GM13977 (cell line): ENCODE measurements around the gene RAPGEF1.

Source experiments
- DNase-seq: peaks from one replicate; pipeline ENCODE4 v3.0.0; 2012; ENCODE audit warnings: low spot score
- CTCF ChIP-seq: IDR thresholded peaks from 2 replicates; pipeline ENCODE4 v1.5.1; 2012; ENCODE audit warnings: mild to moderate bottlenecking, control low read depth; ENCODE audit not compliant: insufficient read depth; ENCODE audit errors: extremely low read depth, missing control alignments
- in situ Hi-C: fragments of 300-500 bp; cut with MboI; formaldehyde crosslinking; loops from one replicate; pipeline ENCODE4 v1.12.0; 2022; ENCODE audit warnings: low sequenced_read_pairs, low pct_unique_long_range_greater_than_20kb, mixed read lengths, inconsistent platforms; ENCODE audit not compliant: unreplicated experiment

RAPGEF1 gene

DNA sequence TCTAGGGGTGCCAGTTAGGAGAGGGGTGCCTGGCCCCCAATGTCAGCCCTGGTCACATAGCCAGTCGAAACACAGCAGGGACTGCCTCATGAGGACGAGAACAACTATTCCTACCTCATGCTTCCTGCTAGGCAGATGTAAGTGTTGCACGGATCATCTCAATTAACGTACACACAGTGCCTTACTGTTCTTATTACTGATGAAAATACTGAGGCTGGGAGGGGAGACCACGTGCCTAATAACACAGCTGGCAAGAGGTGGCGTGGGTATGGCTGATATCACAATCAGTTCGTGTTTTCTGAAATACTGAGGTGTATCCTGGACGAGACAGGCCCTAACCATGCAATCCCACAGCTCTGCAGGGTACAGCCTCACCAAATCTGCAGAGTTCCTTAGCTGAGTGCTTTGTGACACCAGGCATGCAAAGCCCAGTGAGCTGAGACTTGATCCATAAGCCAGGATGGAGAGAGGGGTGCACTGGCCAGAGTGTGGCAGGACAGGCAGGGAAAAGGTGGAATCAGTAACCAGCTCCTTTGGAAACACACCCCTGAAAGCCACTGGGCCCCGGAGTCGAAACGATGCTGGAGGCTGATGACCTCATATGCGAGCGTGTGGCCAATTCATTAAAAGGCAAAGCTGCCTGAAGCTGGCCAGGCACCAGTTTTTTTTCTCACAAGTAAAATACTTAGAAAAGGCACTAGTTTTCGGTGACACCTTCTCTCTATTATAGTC lies 130.6 kb downstream of the RAPGEF1 start:
- in situ Hi-C loops = no loop called here
- no peak for TF ChIP-seq CTCF
- no peak for DNase-seq

DNA sequence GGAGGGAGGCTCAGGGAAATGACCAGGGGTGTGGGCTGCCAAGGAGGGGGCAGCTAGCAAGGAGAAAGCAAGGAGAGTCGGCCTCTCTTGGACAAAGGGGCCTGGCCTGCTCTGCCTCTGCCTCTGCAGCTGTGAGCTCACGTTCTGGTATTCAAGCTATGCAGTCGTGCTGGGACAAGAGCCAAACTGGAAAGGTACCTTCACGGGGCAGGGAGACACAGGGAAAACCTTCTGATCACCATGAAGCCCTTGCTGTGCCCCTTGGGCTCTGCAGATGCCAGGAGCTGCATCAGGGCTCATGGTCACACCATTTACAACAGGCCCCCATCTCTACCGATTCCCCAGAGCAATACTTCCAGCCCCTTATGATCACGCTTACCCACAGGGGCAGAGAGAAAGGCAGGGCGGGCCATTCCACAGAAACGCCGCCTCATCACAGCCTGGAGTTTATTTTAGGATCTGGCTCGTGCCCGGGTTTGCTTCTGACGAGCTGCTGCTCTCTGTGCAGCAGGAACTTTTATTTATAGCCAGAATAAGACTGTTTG lies 131.3 kb downstream of the RAPGEF1 start:
- in situ Hi-C loops = no loop called here
- no peak for DNase-seq
- TF ChIP-seq CTCF = no peak

GRCh38 chr9:131607591-131607990 lies 132.3 kb downstream of the RAPGEF1 start:
- in situ Hi-C loops = no loop called here
- TF ChIP-seq CTCF = no peak
- DNase-seq = no peak

DNA sequence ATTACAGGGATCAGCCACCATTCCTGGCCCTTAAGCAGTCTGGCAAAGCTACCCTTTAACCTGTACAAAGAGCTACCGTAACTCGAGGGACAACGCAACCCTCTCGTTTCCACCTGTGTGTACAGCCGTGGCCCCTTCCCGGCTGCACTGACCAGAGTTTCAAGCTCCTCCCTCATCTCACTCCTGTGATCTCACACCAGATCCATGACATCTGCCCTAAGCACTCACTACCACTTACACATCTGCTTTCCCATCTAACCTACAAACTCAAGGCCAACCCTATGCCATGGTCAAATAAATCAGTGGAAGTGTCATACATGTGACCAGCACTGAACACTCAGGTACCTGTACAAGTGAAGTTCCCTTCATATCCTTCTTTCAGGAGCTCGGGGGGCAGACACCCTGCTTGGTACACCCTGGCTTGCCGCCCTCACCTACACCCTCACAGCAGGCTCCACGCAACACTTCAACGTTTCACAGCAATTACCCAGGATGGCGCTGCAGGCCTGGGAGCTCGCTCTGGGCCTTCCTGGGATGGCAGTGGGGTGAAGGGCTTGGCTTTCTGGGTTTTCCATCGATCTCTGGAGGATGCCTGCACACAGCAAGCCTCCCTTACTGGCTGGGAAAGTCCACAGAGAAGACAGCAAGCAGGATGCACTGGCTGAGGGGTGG lies 132.8 kb downstream of the RAPGEF1 start:
- TF ChIP-seq CTCF = no peak
- in situ Hi-C loops = no loop called here
- no peak for DNase-seq

DNA sequence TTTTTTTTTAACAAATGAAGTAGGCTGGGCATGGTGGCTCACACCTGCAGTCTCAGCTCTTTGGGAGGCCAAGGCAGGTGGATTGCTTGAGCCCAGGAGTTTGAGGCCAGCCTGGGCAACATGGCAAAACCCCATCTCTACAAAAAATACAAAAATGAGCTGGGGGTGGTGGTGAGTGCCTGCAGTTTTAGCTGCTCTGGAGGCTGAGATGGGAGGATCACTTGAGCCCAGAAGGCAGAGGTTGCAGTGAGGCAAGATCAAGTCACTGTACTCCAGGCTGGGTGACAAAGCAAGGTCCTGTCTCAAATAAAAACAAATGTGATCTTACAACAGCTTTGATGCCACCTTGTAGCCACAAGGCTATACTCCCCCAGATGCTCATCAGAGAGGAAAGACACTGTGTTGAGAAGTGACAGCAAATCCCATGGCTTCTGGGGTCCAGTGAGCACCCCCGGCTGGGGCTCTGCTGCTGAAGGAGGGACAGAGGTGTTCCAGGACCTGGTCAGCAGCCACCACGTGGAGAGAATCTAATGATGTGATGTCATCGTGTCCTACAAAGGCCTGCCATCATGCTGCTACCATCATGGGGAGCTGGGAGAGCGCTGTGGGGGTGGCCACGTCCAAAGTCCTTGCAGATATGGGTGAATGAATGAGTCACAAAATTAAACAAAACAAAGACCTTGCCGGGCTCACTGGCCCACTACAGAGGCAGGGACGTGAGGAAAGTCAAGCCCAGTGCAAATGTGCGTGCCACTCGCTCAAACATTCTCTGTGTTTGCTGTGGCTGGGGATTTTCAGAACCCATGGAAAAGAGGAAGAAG lies 133.9 kb downstream of the RAPGEF1 start:
- no peak for DNase-seq
- no peak for TF ChIP-seq CTCF
- in situ Hi-C loops = no loop called here

DNA sequence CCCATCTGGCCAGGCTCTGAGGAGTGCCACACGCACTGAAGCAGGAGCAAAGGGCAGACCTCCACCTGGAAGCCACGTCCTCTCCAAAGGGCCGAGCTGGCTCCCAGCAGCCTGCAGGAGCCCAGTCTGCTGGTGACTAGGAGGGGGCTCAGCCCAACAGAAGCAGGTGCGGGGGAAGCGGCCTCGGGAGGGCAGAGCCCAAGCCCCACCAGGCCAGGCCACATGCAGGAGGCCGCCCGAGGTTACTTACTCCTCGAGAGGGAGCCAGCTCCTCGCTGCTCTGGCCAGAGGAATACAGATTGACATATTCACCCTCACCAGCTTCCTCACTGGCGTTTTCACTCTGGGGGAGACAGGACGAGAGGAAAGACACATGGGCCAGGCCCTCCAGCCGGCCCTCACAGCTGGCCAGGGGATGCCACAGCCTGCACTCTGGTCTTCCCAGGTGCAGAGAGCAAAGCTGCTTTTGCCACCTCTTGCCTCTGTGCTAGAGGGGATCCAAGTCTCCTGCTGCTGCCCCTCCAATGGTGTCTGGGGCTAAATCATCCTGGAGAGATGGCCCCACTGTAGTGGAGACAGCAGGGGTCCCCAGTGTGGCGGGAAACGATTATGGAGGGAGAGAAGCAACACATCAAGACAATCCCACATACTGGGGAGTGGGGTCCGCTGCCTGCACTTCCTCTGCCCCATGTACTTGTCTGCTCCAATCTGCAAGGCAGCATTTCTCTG lies 136.0 kb downstream of the RAPGEF1 start:
- no peak for DNase-seq
- no peak for TF ChIP-seq CTCF
- in situ Hi-C loops = no loop called here
